GM12872 (cell line): ENCODE results near the gene KCTD21.
A peak's percentile ranks its signal among the peaks of the same experiment; 100 is the strongest.

Experiments used
- CTCF ChIP-seq: IDR thresholded peaks from 3 replicates; pipeline ENCODE4 v1.5.1; 2011; ENCODE audit warnings: low read depth, mild to moderate bottlenecking, low read length, moderate library complexity; ENCODE audit not compliant: insufficient read depth

KCTD21 gene

GRCh38 chr11:78138694-78139421 is 49.6 kb downstream of the KCTD21 start:
- peak; percentile 35; the same call in 1 of the 3 replicates for TF ChIP-seq CTCF

- no peak for TF ChIP-seq CTCF
Measured at GRCh38 chr11:78138291-78138690, 50.1 kb downstream of the KCTD21 start.

GRCh38 chr11:78132475-78132874 is 56.0 kb downstream of the KCTD21 start:
- no peak for TF ChIP-seq CTCF

- TF ChIP-seq CTCF = no peak
Measured at GRCh38 chr11:78131956-78132355, 56.5 kb downstream of the KCTD21 start.

GRCh38 chr11:78127403-78127802 is 61.0 kb downstream of the KCTD21 start:
- TF ChIP-seq CTCF = no peak
